Spleen (tissue), 11 donors: ENCODE results near the gene DNAH17. TPM values are rescaled to one million over a fixed set of nuclear protein-coding genes. Genes with fewer than 3 reads are reported as not detected.

ENCODE experiments used
- DNase-seq: peaks from one replicate; pipeline ENCODE4 v3.0.0-alpha.2; 2020
- H3K27ac ChIP-seq, 8 donors: fragments of 200-600 bp; sonication (generic) in 7 of 8; 1 replicate in 4 of 8; 2 replicates in 4 of 8; pipeline versions ENCODE4 v1.5.0 to v1.8.0; 2016 to 2021; ENCODE audit warnings: inconsistent platforms in 4 of 8, mild to moderate bottlenecking in 4 of 8, moderate library complexity in 1 of 8
- H3K27me3 ChIP-seq, 7 donors: fragments of 200-600 bp; sonication (generic) in 6 of 7; replicated peaks in 1 of 7; 1 replicate in 4 of 7; 2 replicates in 3 of 7; pipeline versions ENCODE4 v1.5.0 to v1.8.0; 2016 to 2021; ENCODE audit warnings: inconsistent platforms in 3 of 7, mild to moderate bottlenecking in 1 of 7
- H3K36me3 ChIP-seq, 6 donors: fragments of 200-600 bp; sonication (generic) in 5 of 6; 1 replicate in 4 of 6; 2 replicates in 2 of 6; pipeline versions ENCODE4 v1.5.0 to v1.8.0; 2016 to 2021; ENCODE audit warnings: inconsistent platforms in 2 of 6
- H3K4me1 ChIP-seq, 6 donors: fragments of 200-600 bp; sonication (generic) in 5 of 6; 1 replicate in 3 of 6; 2 replicates in 3 of 6; pipeline versions ENCODE4 v1.5.0 to v1.8.0; 2016 to 2021; ENCODE audit warnings: inconsistent platforms in 3 of 6
- H3K4me3 ChIP-seq, 8 donors: fragments of 200-600 bp; sonication (generic) in 7 of 8; 1 replicate in 4 of 8; 2 replicates in 4 of 8; pipeline versions ENCODE4 v1.5.0 to v1.8.0; 2016 to 2021; ENCODE audit warnings: inconsistent platforms in 4 of 8, mild to moderate bottlenecking in 4 of 8, moderate library complexity in 2 of 8
- H3K9me3 ChIP-seq, 8 donors: fragments of 200-600 bp; sonication (generic) in 7 of 8; 1 replicate in 4 of 8; 2 replicates in 4 of 8; pipeline versions ENCODE4 v1.5.0 to v1.8.0; 2016 to 2021; ENCODE audit warnings: inconsistent platforms in 4 of 8
- POLR2A ChIP-seq, 3 donors: fragments of 450-650 bp; IDR thresholded peaks; one replicate each; pipeline ENCODE4 v1.5.1; 2017; ENCODE audit warnings: antibody characterized with exemption in 3 of 3, mild to moderate bottlenecking in 1 of 3
- POLR2AphosphoS5 ChIP-seq, 3 donors: sonication (generic); formaldehyde crosslinking; IDR thresholded peaks; one replicate each; pipeline ENCODE4 v1.5.1; 2017; ENCODE audit warnings: antibody characterized with exemption in 3 of 3
- WGBS, 5 donors: extraction: QIAGEN DNeasy Blood & Tissue Kit in 3 of 5; methylation state at CpG; one replicate each; pipeline versions ENCODE4 v1.1.5 to v1.1.7; 2013 to 2018; 5-methylcytosine and 5-hydroxymethylcytosine counted together
- intact Hi-C: fragments of 100-400 bp; cut with DNase I; formaldehyde crosslinking; loops from one replicate; pipeline ENCODE4 v1.15.0; 2023; ENCODE audit warnings: low total_unique reads
- polyA plus RNA-seq, 3 donors: library from polyadenylated mRNA; stranded (reverse); fragments of 200-250 nt; gene quantifications; one replicate each; pipeline ENCODE4 v1.2.1, GENCODE V29; 2013
- total RNA-seq, 7 donors: library from RNA; depleted of rRNA in 3 of 7; stranded (reverse); fragments of >200 nt in 3 of 7; fragmentation: NEBNext Ultra II Directional in 4 of 7; extraction: Animal tissue kit (Norgen Biotek cat#: 25700) in 4 of 7; gene quantifications; one replicate each; pipeline versions ENCODE4 v1.1.0 to v1.2.1, GENCODE V29; 2016 to 2021
- TF ChIP-seq, protein P1 (sequence below), 11 experiments: fragments of 200-600 bp in 7 of 11; fragments of 450-650 bp in 4 of 11; sonication (generic) in 4 of 11; IDR thresholded peaks in 8 of 11; conservative IDR thresholded peaks in 3 of 11; 1 replicate in 7 of 11; 2 replicates in 4 of 11; pipeline versions ENCODE4 v1.4.0 to v1.8.0; 2016 to 2021; ENCODE audit warnings: antibody characterized with exemption in 11 of 11, inconsistent platforms in 4 of 11, mild to moderate bottlenecking in 1 of 11
- donor health status: healthy with polysubstance abuse.
- donor health status: DM: no; HTN: no; CAD: no; lungs with moderate emphysema.
- donor health status: DM: no; HTN: no; CAD: no.
- donor health status: Bipolar disorder and iron deficiency.
- donor health status: healthy.
- donor health status: DM: no; HTN: no; CAD: no.
- donor health status: DM: yes; HTN: yes; CAD: no.

The DNAH17 gene
- total and polyA plus RNA-seq, 10 donors, result 0.06 to 1.0 (median 0.72) TPM; not detected in 1

DNA sequence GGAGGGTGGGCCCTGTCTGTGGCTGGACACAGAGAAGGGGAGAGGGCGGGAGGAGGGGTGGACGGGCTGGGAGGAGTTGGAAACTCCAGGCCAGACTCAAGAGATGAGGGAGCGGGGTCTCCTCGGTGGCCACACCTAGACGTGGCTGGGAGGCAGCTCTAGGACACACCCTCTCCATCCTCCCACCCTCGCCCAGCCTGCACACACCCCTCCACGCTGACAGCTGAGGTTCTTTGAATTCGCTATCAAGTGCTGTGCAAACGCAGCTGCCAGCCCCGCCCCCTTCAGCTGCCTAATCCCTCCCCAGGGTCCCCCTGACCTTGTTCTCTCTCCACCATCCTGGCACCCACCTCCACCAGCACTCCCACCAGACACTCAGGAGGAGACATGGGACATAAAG lies 48.7 kb downstream of the DNAH17 start:
- H3K9me3 ChIP-seq, result no peaks in the 10 kb centered on the region
- H3K27me3 ChIP-seq, result no peaks in the 10 kb centered on the region
- H3K4me3 ChIP-seq, result no peak overlapping the region
- intact Hi-C loops, result no loop called here
- H3K27ac ChIP-seq, result no peak overlapping the region
- WGBS, 5 donors, result 55 to 68% (median 60%) methylated on average over 8 to 10 of the region's 10 CpGs
- no peaks in the 10 kb centered on the region for H3K36me3 ChIP-seq
- H3K4me1 ChIP-seq, result no peaks in the 10 kb centered on the region
- TF ChIP-seq, protein P1, sequence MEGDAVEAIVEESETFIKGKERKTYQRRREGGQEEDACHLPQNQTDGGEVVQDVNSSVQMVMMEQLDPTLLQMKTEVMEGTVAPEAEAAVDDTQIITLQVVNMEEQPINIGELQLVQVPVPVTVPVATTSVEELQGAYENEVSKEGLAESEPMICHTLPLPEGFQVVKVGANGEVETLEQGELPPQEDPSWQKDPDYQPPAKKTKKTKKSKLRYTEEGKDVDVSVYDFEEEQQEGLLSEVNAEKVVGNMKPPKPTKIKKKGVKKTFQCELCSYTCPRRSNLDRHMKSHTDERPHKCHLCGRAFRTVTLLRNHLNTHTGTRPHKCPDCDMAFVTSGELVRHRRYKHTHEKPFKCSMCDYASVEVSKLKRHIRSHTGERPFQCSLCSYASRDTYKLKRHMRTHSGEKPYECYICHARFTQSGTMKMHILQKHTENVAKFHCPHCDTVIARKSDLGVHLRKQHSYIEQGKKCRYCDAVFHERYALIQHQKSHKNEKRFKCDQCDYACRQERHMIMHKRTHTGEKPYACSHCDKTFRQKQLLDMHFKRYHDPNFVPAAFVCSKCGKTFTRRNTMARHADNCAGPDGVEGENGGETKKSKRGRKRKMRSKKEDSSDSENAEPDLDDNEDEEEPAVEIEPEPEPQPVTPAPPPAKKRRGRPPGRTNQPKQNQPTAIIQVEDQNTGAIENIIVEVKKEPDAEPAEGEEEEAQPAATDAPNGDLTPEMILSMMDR (IDR thresholded peaks at IDR 0.05 in 8 of 11, conservative IDR thresholded peaks at IDR 0.05 in 3 of 11), result no peak
- TF ChIP-seq POLR2AphosphoS5 (IDR thresholded peaks at IDR 0.05) (no peak), POLR2A (IDR thresholded peaks at IDR 0.05) (no peak)
- DNase-seq, result peak; percentile 37

GRCh38 chr17:78527345-78527744 lies 49.9 kb downstream of the DNAH17 start:
- TF ChIP-seq POLR2AphosphoS5 (IDR thresholded peaks at IDR 0.05) (no peak), POLR2A (IDR thresholded peaks at IDR 0.05) (no peak)
- TF ChIP-seq, protein P1 (IDR thresholded peaks at IDR 0.05 in 8 of 11, conservative IDR thresholded peaks at IDR 0.05 in 3 of 11), result no peak
- 84 to 98% (median 90%) methylated on average over 4 of the region's 4 CpGs for WGBS, 5 donors
- H3K9me3 ChIP-seq, result no peaks in the 10 kb centered on the region

DNA sequence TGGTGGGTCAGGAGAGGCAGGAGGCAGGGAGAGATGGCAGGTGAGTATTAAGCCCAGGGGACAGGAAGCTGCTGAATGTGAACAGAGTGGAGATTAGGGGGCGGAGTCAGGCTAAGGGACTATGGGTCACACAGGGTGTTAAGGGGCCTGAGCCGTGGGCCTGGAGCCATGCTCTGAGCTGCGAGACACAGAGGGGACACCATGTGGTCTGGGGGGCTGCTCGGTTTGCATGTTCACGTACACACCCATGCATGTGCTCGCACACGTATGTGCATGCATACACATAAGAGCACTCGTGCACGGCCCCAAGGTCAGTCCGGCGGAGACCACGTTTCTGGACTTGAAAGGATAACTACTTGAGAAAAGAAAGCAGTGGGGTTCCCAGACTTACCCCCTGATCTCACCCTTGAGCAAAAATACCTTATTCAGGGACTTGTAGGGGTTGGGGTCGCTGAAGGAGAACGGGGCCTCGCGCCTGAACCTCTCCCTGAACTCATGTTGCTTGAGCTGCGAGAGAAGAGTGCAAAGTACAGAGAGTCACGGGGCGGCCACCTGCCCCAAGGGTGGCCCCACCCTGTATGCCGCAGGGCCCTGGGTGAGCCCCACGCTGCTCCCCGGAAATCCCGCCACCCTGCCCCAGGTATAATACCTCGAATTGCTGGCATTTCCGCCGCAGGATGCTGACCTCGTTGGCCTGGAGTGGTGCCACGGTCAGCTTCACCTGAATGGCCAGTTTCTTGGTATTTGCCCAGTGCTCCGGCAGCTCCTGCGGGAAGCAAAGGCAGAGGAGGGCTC lies 50.8 kb downstream of the DNAH17 start:
- H3K36me3 ChIP-seq, result no peaks in the 10 kb centered on the region
- H3K27me3 ChIP-seq, result no peaks in the 10 kb centered on the region
- no peak overlapping the region for H3K27ac ChIP-seq
- WGBS, 5 donors, result 86 to 91% (median 89%) methylated on average over 28 to 30 of the region's 30 CpGs
- H3K9me3 ChIP-seq, result no peaks in the 10 kb centered on the region
- no peaks in the 10 kb centered on the region for H3K4me1 ChIP-seq
- no peak overlapping the region for H3K4me3 ChIP-seq
- intact Hi-C loops, result no loop called here
- DNase-seq, result peak; percentile 65
- TF ChIP-seq POLR2AphosphoS5 (IDR thresholded peaks at IDR 0.05), result no peak
- TF ChIP-seq POLR2A (IDR thresholded peaks at IDR 0.05), result no peak
- TF ChIP-seq, protein P1 (IDR thresholded peaks at IDR 0.05 in 8 of 11, conservative IDR thresholded peaks at IDR 0.05 in 3 of 11), result no peak

More at GRCh38 chr17:78527345-78527744, 49.9 kb downstream of the DNAH17 start:
- no peak overlapping the region for H3K4me3 ChIP-seq
- intact Hi-C loops, result no loop called here
- H3K4me1 ChIP-seq, result no peaks in the 10 kb centered on the region
- H3K36me3 ChIP-seq, result no peaks in the 10 kb centered on the region
- H3K27me3 ChIP-seq, result no peaks in the 10 kb centered on the region
- H3K27ac ChIP-seq, result no peak overlapping the region
- DNase-seq, result no peak

DNA sequence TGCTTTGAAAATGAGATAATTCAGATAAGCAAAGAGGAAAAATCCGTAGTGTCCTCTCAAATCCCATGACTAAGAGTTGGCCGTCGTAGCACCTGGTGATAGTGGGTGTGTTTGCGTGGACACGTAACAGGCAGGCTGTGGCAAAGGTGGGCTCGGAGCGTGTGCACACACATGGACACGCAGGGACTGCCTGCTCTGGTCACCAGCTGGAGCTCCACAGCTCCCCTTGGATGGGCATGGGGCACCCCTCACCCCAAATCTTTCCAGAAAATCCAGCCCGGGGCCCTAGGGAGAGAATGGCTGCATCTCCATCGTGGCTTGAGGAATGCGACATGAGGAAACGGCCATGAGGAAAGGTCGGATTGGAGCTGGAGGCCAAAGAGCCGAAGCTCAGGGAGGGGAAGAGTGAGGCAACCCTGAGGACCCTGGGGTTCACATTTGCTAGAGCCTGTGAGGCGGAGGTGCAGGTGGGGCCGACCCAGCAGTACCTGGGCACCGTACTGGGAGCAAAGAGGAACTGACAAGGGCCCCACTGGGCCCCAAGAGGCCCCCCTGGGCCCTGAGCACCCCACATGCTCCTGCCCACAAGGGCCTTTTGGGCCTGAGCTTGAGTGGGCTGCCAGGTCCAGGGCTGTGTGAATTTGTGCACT lies 51.6 kb downstream of the DNAH17 start:
- H3K4me3 ChIP-seq, result no peak overlapping the region
- H3K27ac ChIP-seq, result no peak overlapping the region
- TF ChIP-seq, protein P1 (IDR thresholded peaks at IDR 0.05 in 8 of 11, conservative IDR thresholded peaks at IDR 0.05 in 3 of 11), result no peak
- TF ChIP-seq POLR2A (IDR thresholded peaks at IDR 0.05) (no peak), POLR2AphosphoS5 (IDR thresholded peaks at IDR 0.05) (no peak)
- WGBS, 5 donors, result 76 to 88% (median 82%) methylated on average over 17 of the region's 17 CpGs
- no peaks in the 10 kb centered on the region for H3K9me3 ChIP-seq
- H3K36me3 ChIP-seq, result no peaks in the 10 kb centered on the region
- no peaks in the 10 kb centered on the region for H3K27me3 ChIP-seq
- DNase-seq, result peak; percentile 67
- H3K4me1 ChIP-seq, result no peaks in the 10 kb centered on the region
- intact Hi-C loops, result no loop called here
